Trophoblast cell (in vitro differentiated cells and primary cell): Measurements from ENCODE around the gene SHKBP1.

Experiments
- DNase-seq, 2 donors: peaks; one replicate each; pipeline ENCODE4 v3.0.0-alpha.2; 2016
- H2AFZ ChIP-seq: 2 replicates; pipeline ENCODE4 v1.6.1; 2013; ENCODE audit warnings: low read length, moderate library complexity, mild to moderate bottlenecking; ENCODE audit not compliant: insufficient read depth, poor library complexity
- H2AK5ac ChIP-seq: 2 replicates; pipeline ENCODE4 v1.6.1; 2013; ENCODE audit warnings: mild to moderate bottlenecking, low read length
- H2BK120ac ChIP-seq: 2 replicates; pipeline ENCODE4 v1.6.1; 2013; ENCODE audit warnings: low read length, mild to moderate bottlenecking, moderate library complexity; ENCODE audit not compliant: insufficient read depth, poor library complexity
- H2BK12ac ChIP-seq: 2 replicates; pipeline ENCODE4 v1.6.1; 2013; ENCODE audit warnings: mild to moderate bottlenecking, low read length, moderate library complexity
- H2BK5ac ChIP-seq: 2 replicates; pipeline ENCODE4 v1.6.1; 2013; ENCODE audit warnings: low read length, low read depth, moderate library complexity, mild to moderate bottlenecking; ENCODE audit not compliant: poor library complexity
- H3K14ac ChIP-seq: 2 replicates; pipeline ENCODE4 v1.6.1; 2013; ENCODE audit warnings: mild to moderate bottlenecking, low read length
- H3K18ac ChIP-seq: 2 replicates; pipeline ENCODE4 v1.6.1; 2013; ENCODE audit warnings: mild to moderate bottlenecking, low read length
- H3K23ac ChIP-seq: 2 replicates; pipeline ENCODE4 v1.6.1; 2013; ENCODE audit warnings: low read length
- H3K27ac ChIP-seq: 2 replicates; pipeline ENCODE4 v1.5.1; 2013; ENCODE audit warnings: low read depth, mild to moderate bottlenecking, inconsistent platforms, low read length, moderate library complexity
- H3K27me3 ChIP-seq: 2 replicates; pipeline ENCODE4 v1.6.1; 2013; ENCODE audit warnings: inconsistent platforms, mild to moderate bottlenecking, low read length, moderate library complexity; ENCODE audit not compliant: insufficient read depth
- H3K36me3 ChIP-seq, 2 experiments: 1 replicate in 1 of 2; 2 replicates in 1 of 2; pipeline ENCODE4 v1.6.1; 2013; ENCODE audit warnings: low read length in 2 of 2, mild to moderate bottlenecking in 2 of 2, moderate library complexity in 1 of 2; ENCODE audit not compliant: insufficient read depth in 2 of 2, control insufficient read depth in 1 of 2
- H3K4ac ChIP-seq: 2 replicates; pipeline ENCODE4 v1.6.1; 2013; ENCODE audit warnings: low read depth, mild to moderate bottlenecking, low read length, moderate library complexity
- H3K4me1 ChIP-seq, 2 experiments: 1 replicate in 1 of 2; 2 replicates in 1 of 2; pipeline ENCODE4 v1.6.1; 2013; ENCODE audit warnings: low read length in 2 of 2, mild to moderate bottlenecking in 2 of 2, moderate library complexity in 1 of 2; ENCODE audit not compliant: insufficient read depth in 2 of 2, control insufficient read depth in 1 of 2
- H3K4me2 ChIP-seq: 2 replicates; pipeline ENCODE4 v1.6.1; 2013; ENCODE audit warnings: inconsistent platforms, mild to moderate bottlenecking, low read length, moderate library complexity
- H3K4me3 ChIP-seq: 2 replicates; pipeline ENCODE4 v1.5.1; 2013; ENCODE audit warnings: mild to moderate bottlenecking, low read depth, low read length, inconsistent platforms
- H3K79me1 ChIP-seq: one replicate; pipeline ENCODE4 v1.6.1; 2013; ENCODE audit warnings: low read length
- H3K79me2 ChIP-seq: 2 replicates; pipeline ENCODE4 v1.6.1; 2013; ENCODE audit warnings: low read length, mild to moderate bottlenecking; ENCODE audit not compliant: control insufficient read depth, insufficient read depth, poor library complexity
- H3K9ac ChIP-seq: 2 replicates; pipeline ENCODE4 v1.6.1; 2013; ENCODE audit warnings: mild to moderate bottlenecking, low read length
- H3K9me3 ChIP-seq: 2 replicates; pipeline ENCODE4 v1.6.1; 2013; ENCODE audit warnings: low read depth, mild to moderate bottlenecking, control low read depth, inconsistent platforms, low read length; ENCODE audit not compliant: insufficient read depth
- H4K12ac ChIP-seq: 2 replicates; pipeline ENCODE4 v1.6.1; 2013; ENCODE audit warnings: low read depth, mild to moderate bottlenecking, low read length, moderate library complexity
- H4K8ac ChIP-seq: 2 replicates; pipeline ENCODE4 v1.6.1; 2013; ENCODE audit warnings: low read depth, mild to moderate bottlenecking, low read length, moderate library complexity
- H4K91ac ChIP-seq: one replicate; pipeline ENCODE4 v1.6.1; 2013; ENCODE audit warnings: low read depth, mild to moderate bottlenecking, low read length, moderate library complexity
- WGBS: extraction: QIAGEN DNeasy Blood & Tissue Kit; methylation state at CpG from one replicate; pipeline ENCODE4 v1.1.7; 2013; ENCODE audit warnings: missing lambda C conversion rate; ENCODE audit not compliant: insufficient read length, insufficient coverage; ENCODE audit errors: extremely low coverage; 5-methylcytosine and 5-hydroxymethylcytosine counted together

The SHKBP1 gene

DNA sequence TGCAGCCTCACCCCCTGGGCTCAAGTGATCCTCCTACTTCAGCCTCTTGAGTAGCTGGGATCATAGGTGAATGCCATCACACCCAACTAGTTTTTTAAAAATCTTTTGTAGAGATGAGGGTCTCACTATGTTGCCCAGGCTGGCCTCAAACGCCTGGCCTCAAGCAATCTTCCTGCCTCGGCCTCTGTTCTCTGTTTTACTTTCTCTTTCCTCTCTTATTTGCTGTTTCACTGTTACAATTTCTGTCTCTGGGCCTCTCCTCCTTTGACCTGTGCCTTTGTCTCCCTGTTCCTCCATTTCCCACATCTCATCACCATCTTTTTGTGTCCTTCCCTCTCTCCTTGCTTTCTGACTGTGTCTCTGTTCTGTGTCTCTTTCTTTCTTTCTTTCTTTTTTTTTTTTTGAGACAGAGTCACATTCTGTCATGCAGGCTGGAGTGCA is 9.3 kb downstream of the SHKBP1 start:
- H4K12ac ChIP-seq, result no peak overlapping the region
- no peak overlapping the region for H2AFZ ChIP-seq
- no peak for DNase-seq
- no CpG with 5 or more reads among the region's 2 CpGs for WGBS
- H3K18ac ChIP-seq, result no peak overlapping the region
- no peaks in the 10 kb centered on the region for H3K9me3 ChIP-seq
- H3K4me1 ChIP-seq, result peaks cover 0 to 3% of the 10 kb centered on the region in 2 experiments
- H3K4me2 ChIP-seq, result no peak overlapping the region
- H4K91ac ChIP-seq, result no peak overlapping the region
- H2BK12ac ChIP-seq, result no peak overlapping the region
- no peak overlapping the region for H3K27ac ChIP-seq
- no peak overlapping the region for H3K4ac ChIP-seq
- H2AK5ac ChIP-seq, result no peak overlapping the region
- no peak overlapping the region for H2BK5ac ChIP-seq
- peaks cover 38 to 47% of the 10 kb centered on the region in 2 experiments for H3K36me3 ChIP-seq
- H2BK120ac ChIP-seq, result no peak overlapping the region
- no peak overlapping the region for H3K14ac ChIP-seq
- H3K9ac ChIP-seq, result no peak overlapping the region
- H4K8ac ChIP-seq, result no peak overlapping the region
- H3K79me1 ChIP-seq, result no peaks in the 10 kb centered on the region
- H3K23ac ChIP-seq, result no peak overlapping the region
- no peak overlapping the region for H3K4me3 ChIP-seq
- no peaks in the 10 kb centered on the region for H3K27me3 ChIP-seq
- no peaks in the 10 kb centered on the region for H3K79me2 ChIP-seq

- Histone ChIP-seq H3K27me3 (no peaks in the 10 kb centered on the region), H3K4me2 (no peak overlapping the region), H3K14ac (no peak overlapping the region), H2BK12ac (no peak overlapping the region), H3K18ac (no peak overlapping the region), H3K79me1 (no peaks in the 10 kb centered on the region), H4K8ac (no peak overlapping the region), H2AK5ac (no peak overlapping the region), H2AFZ (no peak overlapping the region), H2BK120ac (no peak overlapping the region), H3K9ac (no peak overlapping the region), H3K4ac (no peak overlapping the region), H2BK5ac (no peak overlapping the region), H3K4me1 (peaks cover 0 to 3% of the 10 kb centered on the region in 2 experiments), H3K27ac (no peak overlapping the region), H3K4me3 (no peak overlapping the region), H4K12ac (no peak overlapping the region), H3K23ac (no peak overlapping the region), H3K79me2 (no peaks in the 10 kb centered on the region), H4K91ac (no peak overlapping the region), H3K9me3 (no peaks in the 10 kb centered on the region), H3K36me3 (peaks cover 38 to 43% of the 10 kb centered on the region in 2 experiments)
- DNase-seq, result no peak
- no CpG with 5 or more reads among the region's 14 CpGs for WGBS
Measured at GRCh38 chr19:40586611-40587010, 9.9 kb downstream of the SHKBP1 start.

GRCh38 chr19:40588110-40588854 is 11.6 kb downstream of the SHKBP1 start:
- no peak overlapping the region for H2BK5ac ChIP-seq
- no peak overlapping the region for H3K18ac ChIP-seq
- H3K23ac ChIP-seq, result no peak overlapping the region
- no peak overlapping the region for H4K91ac ChIP-seq
- H3K4me1 ChIP-seq, result peaks cover 0 to 3% of the 10 kb centered on the region in 2 experiments
- H4K12ac ChIP-seq, result no peak overlapping the region
- no peaks in the 10 kb centered on the region for H3K9me3 ChIP-seq
- H2AK5ac ChIP-seq, result no peak overlapping the region
- no peaks in the 10 kb centered on the region for H3K79me2 ChIP-seq
- H3K4ac ChIP-seq, result no peak overlapping the region
- H2BK12ac ChIP-seq, result no peak overlapping the region
- H3K27me3 ChIP-seq, result no peaks in the 10 kb centered on the region
- H3K9ac ChIP-seq, result no peak overlapping the region
- H2BK120ac ChIP-seq, result no peak overlapping the region
- no peak overlapping the region for H2AFZ ChIP-seq
- H4K8ac ChIP-seq, result no peak overlapping the region
- H3K14ac ChIP-seq, result no peak overlapping the region
- H3K27ac ChIP-seq, result no peak overlapping the region
- no peaks in the 10 kb centered on the region for H3K79me1 ChIP-seq
- WGBS, result no CpG with 5 or more reads among the region's 19 CpGs
- DNase-seq, result no peak
- peaks cover 29 to 34% of the 10 kb centered on the region in 2 experiments for H3K36me3 ChIP-seq
- no peak overlapping the region for H3K4me3 ChIP-seq
- no peak overlapping the region for H3K4me2 ChIP-seq

DNA sequence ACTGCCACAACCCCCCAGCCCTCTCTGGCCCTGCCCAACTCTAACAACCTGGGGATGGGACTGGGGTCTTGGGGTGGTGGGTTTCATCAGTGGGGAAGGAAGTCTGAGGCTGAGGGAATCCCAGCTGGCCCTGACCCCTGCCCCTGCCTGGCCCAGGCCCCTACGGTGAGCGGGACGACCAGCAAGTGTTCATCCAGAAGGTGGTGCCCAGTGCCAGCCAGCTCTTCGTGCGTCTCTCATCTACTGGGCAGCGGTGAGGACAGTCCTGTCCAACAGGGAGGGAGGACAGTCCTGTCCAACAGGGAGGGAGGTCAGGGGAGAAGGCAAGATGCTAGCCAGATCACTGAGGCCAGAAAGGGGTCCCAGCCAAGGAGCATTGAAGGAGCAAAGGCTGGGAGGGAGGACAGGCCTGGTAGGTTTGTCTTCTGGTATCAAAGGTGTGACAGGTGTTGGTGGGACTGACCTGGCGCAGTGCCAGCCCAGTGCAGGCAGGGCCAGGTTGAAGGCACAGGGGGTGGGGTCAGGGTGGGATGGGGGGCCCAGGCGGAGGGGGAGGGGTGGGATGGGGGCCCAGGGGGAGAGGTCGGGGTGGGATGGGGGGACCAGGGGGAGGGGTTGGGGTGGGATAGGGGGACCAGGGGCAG is 12.4 kb downstream of the SHKBP1 start:
- H3K18ac ChIP-seq, result no peak overlapping the region
- H3K27me3 ChIP-seq, result no peaks in the 10 kb centered on the region
- H3K4me3 ChIP-seq, result no peak overlapping the region
- H2AFZ ChIP-seq, result no peak overlapping the region
- H4K91ac ChIP-seq, result no peak overlapping the region
- H2AK5ac ChIP-seq, result no peak overlapping the region
- no CpG with 5 or more reads among the region's 9 CpGs for WGBS
- H3K23ac ChIP-seq, result no peak overlapping the region
- H3K27ac ChIP-seq, result no peak overlapping the region
- H3K79me2 ChIP-seq, result no peaks in the 10 kb centered on the region
- DNase-seq, result no peak
- H4K12ac ChIP-seq, result no peak overlapping the region
- H2BK12ac ChIP-seq, result no peak overlapping the region
- H3K9ac ChIP-seq, result no peak overlapping the region
- H3K4me2 ChIP-seq, result no peak overlapping the region
- H3K4ac ChIP-seq, result no peak overlapping the region
- H3K14ac ChIP-seq, result no peak overlapping the region
- H3K9me3 ChIP-seq, result no peaks in the 10 kb centered on the region
- H3K79me1 ChIP-seq, result no peaks in the 10 kb centered on the region
- H3K4me1 ChIP-seq, result peaks cover 0 to 3% of the 10 kb centered on the region in 2 experiments
- no peak overlapping the region for H2BK5ac ChIP-seq
- no peak overlapping the region for H4K8ac ChIP-seq
- H3K36me3 ChIP-seq, result peaks cover 25 to 30% of the 10 kb centered on the region in 2 experiments
- H2BK120ac ChIP-seq, result no peak overlapping the region
